GM18520 (cell line): ENCODE measurements around the gene AP2M1.

Source experiments
- ATAC-seq: cut with Tn5 transposase; IDR thresholded peaks from one replicate; pipeline ENCODE4 v1.9.1; 2021; ENCODE audit not compliant: unreplicated experiment

AP2M1 gene

GRCh38 chr3:184178521-184179138 is 4.0 kb downstream of the AP2M1 start:
- ATAC-seq = no peak

- ATAC-seq = no peak
Observed at GRCh38 chr3:184180165-184180564, 5.5 kb downstream of the AP2M1 start.

- no peak for ATAC-seq
Observed at GRCh38 chr3:184181596-184181995, 6.9 kb downstream of the AP2M1 start.

- ATAC-seq = no peak
Observed at GRCh38 chr3:184183679-184184078, 9.0 kb downstream of the AP2M1 start.

GRCh38 chr3:184184546-184185230 is 10.0 kb downstream of the AP2M1 start:
- ATAC-seq = no peak

- ATAC-seq = peak; percentile 90
Observed at GRCh38 chr3:184185461-184186183, 11.0 kb downstream of the AP2M1 start.

GRCh38 chr3:184186184-184186901 is 11.7 kb downstream of the AP2M1 start, which contains the start of gene ABCF3:
TSS of gene ABCF3 (plus strand) at chr3:184186199. CDS start at chr3:184186208, 9 bp downstream.
- ATAC-seq = peak; percentile 14

GRCh38 chr3:184186902-184187207 is 12.2 kb downstream of the AP2M1 start:
- ATAC-seq = no peak

- ATAC-seq = no peak
Observed at GRCh38 chr3:184188080-184188479, 13.4 kb downstream of the AP2M1 start.

GRCh38 chr3:184189421-184189820 is 14.8 kb downstream of the AP2M1 start:
- ATAC-seq = no peak

- no peak for ATAC-seq
Observed at GRCh38 chr3:184192889-184193288, 18.2 kb downstream of the AP2M1 start.

GRCh38 chr3:184193991-184194539 is 19.4 kb downstream of the AP2M1 start:
- ATAC-seq = no peak

- no peak for ATAC-seq
Observed at GRCh38 chr3:184196536-184196935, 21.9 kb downstream of the AP2M1 start.

- ATAC-seq = no peak
Observed at GRCh38 chr3:184198509-184198908, 23.9 kb downstream of the AP2M1 start.

- ATAC-seq = no peak
Observed at GRCh38 chr3:184200825-184201224, 26.2 kb downstream of the AP2M1 start.

- no peak for ATAC-seq
Observed at GRCh38 chr3:184203526-184203925, 28.9 kb downstream of the AP2M1 start.

GRCh38 chr3:184209146-184209923 is 34.7 kb downstream of the AP2M1 start:
- no peak for ATAC-seq

GRCh38 chr3:184211297-184211696 is 36.6 kb downstream of the AP2M1 start:
- no peak for ATAC-seq

GRCh38 chr3:184211718-184212117 is 37.1 kb downstream of the AP2M1 start:
- no peak for ATAC-seq

GRCh38 chr3:184218814-184219213 is 44.2 kb downstream of the AP2M1 start:
- ATAC-seq = no peak
